HG02885 (cell line): ENCODE measurements around the gene MTTP.
"Not testable (repeated sequence)": the region's sequence is repeated elsewhere in the genome, so short reads cannot be mapped to it uniquely, and the experiment has no call there.

Source experiments
- ATAC-seq: cut with Tn5 transposase; IDR thresholded peaks from one replicate; pipeline ENCODE4 v1.9.1; 2021; ENCODE audit warnings: mild to moderate bottlenecking; ENCODE audit not compliant: unreplicated experiment, poor library complexity

The MTTP gene

DNA sequence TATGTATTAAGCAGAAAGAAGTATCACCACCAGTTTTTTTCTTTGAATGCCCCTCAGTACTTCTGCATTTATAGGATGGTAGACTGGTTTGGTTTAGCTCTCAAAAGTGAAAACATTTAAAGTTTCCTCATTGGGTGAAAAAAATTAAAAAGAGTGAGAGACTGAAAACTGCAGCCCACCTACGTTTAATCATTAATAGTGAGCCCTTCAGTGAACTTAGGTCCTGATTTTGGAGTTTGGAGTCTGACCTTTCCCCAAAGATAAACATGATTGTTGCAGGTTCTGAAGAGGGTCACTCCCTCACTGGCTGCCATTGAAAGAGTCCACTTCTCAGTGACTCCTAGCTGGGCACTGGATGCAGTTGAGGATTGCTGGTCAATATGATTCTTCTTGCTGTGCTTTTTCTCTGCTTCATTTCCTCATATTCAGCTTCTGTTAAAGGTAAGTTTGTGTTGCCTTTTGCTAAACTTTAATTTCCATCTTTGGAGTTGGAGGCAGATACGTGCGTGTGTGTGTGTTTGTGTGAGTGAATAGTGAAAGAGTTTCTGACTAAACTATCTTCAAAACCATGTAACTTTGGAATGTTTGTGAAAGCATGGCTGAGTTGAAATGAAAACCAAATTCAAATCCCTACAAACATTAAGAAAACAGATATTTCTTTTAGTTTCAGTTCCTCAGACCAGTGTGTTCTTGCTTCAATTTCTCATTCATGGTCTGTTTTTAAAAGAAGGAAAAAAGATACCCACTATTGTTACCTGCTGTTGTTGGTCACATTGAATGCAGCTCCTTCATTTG lies at the start of gene MTTP:
Gene MTTP, plus strand, starts transcription at position 295 of the 795 bp plus-strand sequence. Its CDS starts 86 bp downstream, at position 381.
- peak; percentile 81 for ATAC-seq

DNA sequence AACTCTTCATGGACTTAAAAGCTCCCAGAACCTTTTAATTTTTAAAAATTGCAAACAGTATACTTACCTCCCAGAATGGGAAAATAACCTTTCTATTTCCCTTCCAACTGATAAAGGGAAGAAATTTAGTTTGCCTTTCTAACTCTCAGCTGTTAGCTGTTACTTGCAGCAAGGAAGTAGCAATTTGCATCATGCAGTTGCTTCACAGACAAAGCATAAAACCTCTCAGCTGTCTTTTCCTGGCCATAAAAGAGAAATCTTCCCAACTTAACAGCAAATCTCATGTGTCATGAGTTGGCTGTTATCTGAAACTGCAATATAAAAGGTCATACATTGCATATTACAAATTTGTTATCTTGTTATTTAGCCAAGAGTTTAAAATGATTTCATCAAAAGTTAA lies 45.4 kb upstream of the MTTP start:
- ATAC-seq, result no peak

DNA sequence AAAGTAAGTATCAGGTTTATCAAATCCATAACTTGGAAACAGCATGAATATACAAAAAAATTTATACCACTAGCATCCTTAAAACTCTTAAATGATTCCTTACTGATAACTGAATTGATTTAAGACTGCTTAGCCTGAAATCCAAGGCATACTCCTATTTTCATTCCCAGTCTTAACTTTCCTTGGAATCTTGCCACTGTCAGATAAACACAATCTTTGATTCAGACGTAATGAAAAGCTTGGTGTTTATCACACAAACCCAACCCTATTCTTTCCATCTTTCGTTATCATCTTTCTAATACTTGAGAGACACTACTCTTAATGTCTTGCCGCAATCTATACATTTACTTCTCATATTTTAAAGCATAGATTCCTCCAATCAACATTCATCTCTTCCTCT lies 44.7 kb upstream of the MTTP start:
- ATAC-seq, result no peak

DNA sequence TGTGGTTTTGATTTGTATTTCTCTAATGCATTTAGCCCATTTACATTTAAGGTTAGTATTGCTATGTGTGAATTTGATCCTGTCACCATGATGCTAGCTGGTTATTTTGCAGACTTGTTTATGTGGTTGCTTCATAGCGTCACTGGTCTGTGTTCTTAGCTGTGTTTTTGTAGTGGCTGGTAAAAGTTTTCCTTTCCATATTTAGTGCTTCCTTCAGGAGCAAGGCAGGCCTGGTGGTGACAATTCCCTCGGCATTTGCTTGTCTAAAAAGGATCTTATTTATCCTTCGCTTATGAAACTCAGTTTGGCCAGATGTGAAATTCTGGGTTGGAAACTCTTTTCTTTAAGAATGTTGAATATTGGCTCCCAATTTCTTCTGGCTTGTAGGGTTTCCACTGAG lies 39.9 kb upstream of the MTTP start:
- not testable (repeated sequence) for ATAC-seq

DNA sequence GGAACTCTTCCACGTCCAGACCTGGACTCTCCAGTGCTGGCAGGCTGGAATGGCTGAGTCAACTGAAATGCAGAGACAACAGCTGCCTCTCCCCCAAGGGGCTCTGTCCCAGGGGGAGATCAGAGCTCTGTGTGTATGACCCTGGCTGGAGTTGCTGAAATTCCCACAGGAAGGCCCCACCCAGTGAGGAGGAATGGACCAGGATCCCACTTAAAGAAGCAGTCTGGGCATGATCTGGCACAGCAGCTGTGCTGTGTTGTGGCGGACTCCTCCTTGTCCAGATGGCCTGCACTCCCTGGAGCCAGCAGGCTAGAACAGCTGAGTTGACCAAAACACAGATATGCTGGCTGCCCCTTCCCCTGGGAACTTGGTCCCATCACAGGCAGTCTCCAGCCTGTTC lies 38.4 kb upstream of the MTTP start:
- no peak for ATAC-seq

DNA sequence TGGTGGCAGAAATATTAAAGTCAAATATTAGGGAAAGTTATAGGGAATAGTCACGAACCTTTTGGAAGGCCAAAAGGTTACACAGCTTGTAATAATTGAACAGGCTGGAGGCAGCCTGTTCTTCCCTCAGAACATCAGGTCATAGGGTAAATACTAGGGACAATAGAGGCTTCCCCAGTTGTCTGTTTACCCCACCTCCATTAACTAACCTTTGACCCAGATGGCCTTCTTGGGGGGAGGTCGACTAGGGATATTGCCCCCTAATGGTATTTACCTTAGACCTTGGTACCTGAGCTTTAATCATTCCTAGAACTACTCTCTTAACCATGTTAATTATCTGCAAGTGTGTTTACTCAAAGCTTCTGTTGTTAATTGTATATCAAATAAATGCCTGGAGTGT lies 37.8 kb upstream of the MTTP start:
- ATAC-seq, result no peak

DNA sequence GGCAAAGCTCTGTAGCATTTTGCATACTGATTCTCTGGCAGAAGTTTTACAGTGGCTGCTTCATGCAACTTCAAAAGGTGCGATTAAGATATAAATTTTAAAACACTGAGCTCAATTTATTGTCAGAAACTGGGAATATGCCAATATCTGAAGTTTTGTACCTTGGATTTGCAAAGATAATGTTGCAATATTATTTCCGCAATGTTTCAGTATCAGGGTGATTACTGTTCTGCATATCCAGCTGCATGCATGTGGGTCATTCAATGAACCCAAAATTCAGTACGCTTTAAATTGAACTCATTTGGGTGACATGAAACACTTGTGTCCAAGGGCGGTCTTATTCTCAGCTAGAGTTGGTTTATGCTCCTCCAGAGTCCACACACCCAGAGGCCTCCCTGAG lies 37.0 kb upstream of the MTTP start:
- ATAC-seq, result no peak

DNA sequence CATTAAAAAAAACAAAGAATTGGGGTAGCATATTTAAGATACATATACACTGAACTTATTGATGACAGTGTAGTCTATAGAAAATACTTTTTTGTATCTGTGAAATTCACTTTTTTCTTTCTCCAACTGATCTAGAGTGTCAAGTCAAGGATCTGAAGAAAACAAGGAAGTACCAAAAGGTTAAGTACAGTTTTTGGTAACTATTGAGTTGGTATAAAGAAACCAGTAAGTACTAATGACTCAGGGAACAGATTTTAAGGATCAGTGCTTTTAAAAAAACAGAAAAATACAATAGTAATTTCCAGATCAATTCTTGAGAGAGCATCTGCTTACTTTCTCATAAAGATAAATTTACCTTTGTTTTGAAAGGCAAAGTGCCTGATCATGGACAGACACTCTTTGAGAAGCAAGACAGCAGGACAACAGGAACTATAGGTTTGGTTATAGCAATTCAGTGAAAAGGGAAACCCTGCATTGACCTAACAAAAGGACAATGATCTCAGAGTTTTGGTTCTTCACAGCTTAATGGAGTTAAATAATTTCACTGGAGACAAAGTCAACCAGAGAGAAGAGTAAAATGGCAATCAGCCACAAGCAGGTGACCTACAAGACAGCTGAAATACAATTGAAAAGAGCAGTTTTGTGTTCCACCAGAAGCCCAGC lies 34.2 kb upstream of the MTTP start:
- ATAC-seq, result no peak

DNA sequence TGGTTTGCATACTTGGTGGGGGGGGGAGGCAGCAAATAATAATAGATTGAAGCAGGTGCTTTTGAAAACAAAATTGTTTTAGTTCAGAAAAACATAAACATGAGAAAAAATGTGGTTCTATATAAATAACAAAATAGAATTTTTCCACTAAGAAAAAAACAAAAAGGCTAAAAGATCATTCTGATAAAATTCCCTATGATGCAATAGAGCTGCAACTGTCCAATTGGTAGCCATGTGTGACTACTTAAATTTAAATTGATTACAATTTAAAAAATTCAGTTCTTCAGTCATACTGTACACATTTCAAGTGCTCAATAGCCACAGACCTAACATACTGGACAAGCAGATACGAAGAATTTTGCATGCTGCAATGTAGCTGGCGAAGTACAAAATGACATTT lies 21.8 kb upstream of the MTTP start:
- ATAC-seq, result no peak

DNA sequence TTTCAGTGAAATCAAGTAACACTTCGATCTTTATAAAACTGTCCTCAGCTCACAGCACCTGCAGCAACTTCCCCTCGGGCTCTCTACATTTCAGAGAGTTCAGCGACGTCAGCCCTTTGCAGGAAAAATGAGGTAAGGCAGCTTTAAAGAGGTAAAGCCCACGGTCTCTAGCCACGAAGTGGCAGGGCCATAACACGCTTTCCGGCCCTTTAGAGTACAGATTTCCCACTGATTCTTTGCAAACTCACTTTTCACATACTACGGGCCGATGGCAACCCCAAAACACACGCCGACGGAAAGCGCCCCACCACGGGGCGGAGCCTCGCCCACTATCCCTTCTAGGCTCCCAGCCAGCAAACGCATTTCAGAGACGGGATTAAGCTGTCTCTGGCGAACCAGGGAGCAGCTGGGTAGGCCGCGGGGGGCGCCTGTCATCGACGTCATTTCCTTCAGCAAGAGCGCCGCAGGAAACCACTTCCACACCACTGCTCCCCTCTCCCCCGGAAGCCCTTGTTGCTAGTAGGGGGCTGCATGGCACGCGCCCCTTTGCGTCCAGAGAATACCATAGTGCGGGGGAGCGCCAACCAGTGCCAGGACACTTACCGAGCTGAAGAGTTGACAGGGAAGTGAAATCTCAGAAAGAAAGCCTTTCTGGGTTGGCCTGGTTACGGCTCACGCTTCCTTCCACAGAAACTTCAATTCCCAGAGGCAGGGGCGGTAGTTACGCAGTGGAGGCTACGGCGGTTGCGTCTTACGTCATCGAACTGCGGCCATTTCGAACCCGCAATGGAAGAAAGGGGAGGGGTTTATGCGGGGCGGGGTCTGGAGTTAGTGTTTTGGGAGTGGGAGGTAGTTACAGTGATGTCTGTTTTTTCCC lies 11.1 kb upstream of the MTTP start, which contains the start of gene TRMT10A:
Gene TRMT10A, minus strand, starts transcription at position 730 of the 877 bp plus-strand sequence. CDS start 4,701 bp downstream, outside the sequence.
- peak; percentile 95 for ATAC-seq

DNA sequence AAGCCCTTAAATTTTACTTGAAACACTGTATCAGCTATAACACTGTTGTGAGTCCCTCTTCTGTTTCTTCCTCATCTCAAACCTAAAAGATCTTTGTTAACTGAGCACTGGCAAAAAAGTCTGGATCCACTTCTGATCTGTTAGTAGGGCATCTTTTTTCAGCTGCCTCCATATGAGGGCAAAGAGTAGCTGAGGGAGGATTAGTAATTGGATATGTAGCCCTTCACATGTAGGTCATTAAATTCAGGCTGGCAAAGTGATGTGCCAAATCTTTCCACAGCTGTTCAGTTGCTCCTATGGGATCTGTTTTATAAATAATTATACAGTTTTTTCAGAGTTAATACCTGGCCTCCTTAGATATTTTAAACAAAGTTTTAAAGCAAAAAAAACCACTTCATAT lies 9.7 kb upstream of the MTTP start:
- no peak for ATAC-seq

DNA sequence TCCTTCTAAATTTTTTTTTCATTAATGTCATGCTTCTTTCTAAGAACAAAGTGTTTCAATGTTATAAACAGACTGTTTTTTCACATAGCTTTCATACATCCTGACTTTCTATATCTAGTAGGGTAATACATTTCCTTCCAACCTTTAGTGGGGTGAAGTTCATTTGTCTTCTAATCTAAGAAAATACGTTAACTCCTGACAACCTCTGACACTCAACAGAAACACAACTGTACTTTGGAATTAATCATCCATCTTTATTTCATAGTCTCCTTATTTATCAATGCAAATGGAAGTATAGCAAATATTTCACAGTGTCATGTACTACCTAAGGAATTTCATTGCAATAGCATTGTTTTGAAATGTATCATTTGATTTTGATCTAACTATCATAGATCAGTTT lies 2.7 kb upstream of the MTTP start:
- no peak for ATAC-seq

DNA sequence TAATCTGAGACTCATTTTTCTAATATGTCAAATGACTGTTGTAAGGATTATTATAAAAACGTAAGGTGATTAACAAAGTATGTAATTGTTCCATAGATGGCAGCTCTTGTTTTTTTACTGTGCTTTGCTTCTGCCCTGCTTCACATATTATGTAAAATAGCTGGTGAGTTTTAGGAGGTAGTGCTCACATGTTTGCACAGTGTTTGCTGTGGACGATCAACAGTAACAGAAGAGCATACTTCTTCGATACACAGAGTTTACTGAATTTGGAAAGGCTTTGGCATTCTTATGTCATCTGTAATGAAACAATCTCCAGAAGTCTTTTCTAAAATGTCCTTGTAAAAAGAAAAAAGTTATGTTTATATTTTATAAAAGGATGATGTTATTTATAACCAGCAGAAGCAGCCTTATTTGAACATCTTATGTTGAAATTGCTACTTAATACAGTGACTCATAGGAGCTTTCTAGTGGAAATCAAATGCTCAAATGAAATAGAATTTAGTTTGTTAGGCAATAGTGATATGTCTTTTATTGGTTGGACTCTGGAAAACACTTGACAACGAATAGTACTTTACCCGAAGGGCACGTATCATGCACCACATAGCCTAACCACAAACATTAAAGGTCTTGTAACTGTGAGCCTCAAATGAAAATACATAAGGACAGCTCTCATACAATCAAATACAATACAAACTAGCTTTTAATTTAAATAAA lies 1.9 kb upstream of the MTTP start:
- ATAC-seq, result no peak

DNA sequence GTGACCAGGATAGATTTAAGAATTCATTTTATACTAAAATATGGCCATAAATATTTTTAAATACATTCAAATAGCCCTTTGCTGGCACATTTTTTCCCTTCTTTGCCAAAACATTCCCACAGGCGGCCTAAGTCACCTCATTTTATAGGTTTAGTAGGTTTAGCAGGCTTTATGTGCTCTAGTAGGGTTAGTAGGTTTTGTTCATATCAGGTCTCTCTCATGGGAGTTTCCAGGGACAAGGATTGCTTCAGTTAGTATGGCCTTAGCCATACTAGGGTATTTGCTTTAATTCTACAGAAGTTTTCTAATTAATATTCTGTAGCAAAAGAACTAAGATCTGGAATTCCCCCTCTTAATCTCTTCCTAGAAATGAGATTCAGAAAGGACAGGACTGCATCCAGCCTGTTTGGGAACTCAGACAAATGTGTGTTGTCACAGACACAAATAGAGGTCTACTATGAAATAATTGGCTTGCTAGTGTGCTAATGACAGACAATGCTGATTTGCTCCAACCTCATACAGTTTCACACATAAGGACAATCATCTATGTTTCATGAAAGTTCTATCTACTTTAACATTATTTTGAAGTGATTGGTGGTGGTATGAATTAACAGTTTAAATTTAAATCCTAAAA lies 772 bp upstream of the MTTP start:
- ATAC-seq, result no peak

DNA sequence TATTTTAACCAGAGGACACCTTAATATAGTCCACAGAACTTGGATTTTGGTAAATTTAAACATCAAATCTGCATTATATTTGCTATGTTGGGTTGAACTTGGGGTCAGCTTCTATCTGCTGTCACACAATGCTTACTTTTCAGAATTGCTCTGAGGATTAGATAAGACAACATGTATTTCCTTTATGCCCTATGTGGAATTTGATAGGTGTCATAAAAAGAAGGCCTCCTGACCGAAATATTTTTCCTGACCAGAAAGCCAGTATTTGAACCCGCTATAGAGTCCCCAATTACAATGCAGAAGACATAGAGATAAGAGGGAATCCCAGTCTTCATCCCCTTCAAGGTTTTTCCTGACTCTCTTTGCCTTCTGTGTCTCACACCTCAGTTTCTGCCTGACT lies 4.1 kb downstream of the MTTP start:
- ATAC-seq, result no peak

DNA sequence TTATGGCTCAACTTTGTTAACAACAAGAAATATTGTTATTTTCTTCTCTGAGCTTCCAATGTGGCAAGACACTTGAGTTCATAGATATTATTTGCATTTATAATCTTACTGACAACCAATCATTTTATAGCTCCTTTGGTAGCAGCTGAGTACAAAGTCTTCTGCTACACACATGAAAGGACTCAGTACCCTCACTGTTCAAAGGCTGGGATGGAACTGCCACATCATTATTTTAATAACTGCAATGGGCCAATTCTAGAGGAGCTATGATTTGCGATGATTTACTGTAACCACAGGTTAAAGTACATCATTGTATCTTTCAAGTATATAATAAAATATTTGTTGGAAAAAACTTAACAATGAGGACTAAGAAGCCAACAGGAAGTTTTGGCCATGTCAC lies 10.9 kb downstream of the MTTP start:
- no peak for ATAC-seq

DNA sequence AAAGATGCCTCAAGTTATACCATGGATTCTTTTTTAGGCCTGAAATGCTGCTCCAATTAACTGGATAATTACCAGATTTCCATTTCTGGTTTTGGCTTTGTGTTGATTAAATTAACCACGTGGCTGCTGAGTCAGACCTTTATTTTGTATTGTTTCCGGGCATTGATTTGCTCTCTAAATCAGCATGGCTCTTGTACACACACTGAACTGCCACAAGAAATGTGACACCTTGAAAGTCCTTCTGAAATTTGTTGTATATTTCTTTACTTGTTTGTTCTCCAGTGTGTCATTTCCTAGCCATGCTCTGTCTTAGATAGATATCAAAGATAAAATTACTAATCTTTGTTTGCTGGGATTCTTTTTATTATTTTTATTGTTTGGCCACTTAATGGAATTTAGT lies 11.7 kb downstream of the MTTP start:
- ATAC-seq, result no peak

DNA sequence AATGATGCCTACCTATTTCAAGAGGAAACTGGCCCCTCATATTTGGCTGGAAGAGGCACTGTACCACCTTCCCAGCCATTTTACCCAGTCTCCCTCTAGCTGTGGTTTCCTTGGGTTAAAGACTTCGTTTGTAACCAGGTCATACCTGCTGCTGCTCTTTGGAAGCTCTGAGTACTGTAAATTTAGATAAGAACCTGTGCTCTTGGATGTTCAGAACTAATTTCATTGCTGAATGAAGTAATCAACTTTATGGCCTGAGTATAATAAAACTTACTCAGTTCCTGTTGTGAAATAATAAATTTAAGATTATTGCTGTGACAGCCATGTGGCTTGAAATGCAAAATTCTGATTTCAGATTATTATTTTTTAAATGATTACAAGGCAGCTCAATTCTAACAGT lies 12.2 kb downstream of the MTTP start:
- ATAC-seq, result no peak

DNA sequence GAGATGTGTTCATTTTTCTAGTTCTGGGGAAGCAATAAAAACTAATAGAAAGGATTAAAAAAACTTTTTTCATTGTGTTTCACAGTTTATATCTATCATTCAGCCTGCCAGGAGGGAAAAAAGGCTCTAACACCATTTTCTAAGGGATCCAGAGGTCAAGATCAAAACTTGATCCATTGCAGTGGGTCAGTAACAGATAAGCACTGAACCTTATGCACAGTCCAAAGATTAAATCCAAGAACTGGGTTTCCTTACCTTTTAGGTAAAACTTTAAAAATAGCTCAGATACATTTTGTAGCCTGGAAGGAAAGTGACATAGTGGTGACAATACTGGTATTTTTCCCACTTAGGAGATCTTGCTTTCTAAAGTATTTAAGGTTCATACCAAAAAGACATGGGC lies 12.7 kb downstream of the MTTP start:
- no peak for ATAC-seq

DNA sequence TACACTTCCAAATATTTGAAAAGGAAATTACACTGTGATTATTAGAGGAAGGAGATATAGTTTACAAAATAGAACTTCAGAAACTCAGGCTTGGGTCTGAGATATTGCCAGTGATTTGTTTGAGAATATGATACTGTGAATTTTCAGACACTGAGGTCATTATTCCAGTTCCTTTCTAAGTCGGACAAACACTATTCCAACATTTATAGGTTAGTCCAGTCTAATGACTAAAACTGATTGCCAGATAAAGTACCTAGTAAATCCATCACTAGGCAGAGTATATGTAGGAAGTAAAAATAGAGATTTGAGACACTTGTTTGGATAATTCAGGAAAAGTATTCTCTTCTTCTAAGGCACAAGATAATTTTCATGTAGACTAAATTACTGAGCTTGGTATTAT lies 13.2 kb downstream of the MTTP start:
- no peak for ATAC-seq
